HepG2 (cell line): Measurements from ENCODE around the gene GLB1L. TPM values are rescaled to one million over a fixed set of nuclear protein-coding genes. Genes with fewer than 3 reads are reported as not detected.
A peak's percentile ranks its signal among the peaks of the same experiment; 100 is the strongest.

ENCODE experiments used
- FOSL1 ChIP-seq: sonication (generic); formaldehyde crosslinking; IDR thresholded peaks from 2 replicates; pipeline ENCODE4 v1.9.0; 2021; ENCODE audit warnings: missing genetic modification reagents, borderline replicate concordance
- FOXP1 ChIP-seq, 2 experiments: fragments of 450-650 bp in 1 of 2; IDR thresholded peaks; 2 replicates each; pipeline ENCODE4 v1.6.1; 2017 to 2018; ENCODE audit warnings: antibody characterized with exemption in 1 of 2
- HNRNPLL ChIP-seq: fragments of 200-400 bp; formaldehyde crosslinking; IDR thresholded peaks from 2 replicates; pipeline ENCODE4 v1.6.1; 2017; ENCODE audit warnings: mild to moderate bottlenecking, low read depth, low read length; ENCODE audit not compliant: poor library complexity, severe bottlenecking
- IRX3 ChIP-seq: sonication (generic); formaldehyde crosslinking; IDR thresholded peaks from 2 replicates; pipeline ENCODE4 v1.8.1; 2023; ENCODE audit warnings: mild to moderate bottlenecking, low read depth, missing genetic modification reagents, borderline replicate concordance
- NFKBIZ ChIP-seq: IDR thresholded peaks from 2 replicates; pipeline ENCODE4 v1.6.1; 2018; ENCODE audit warnings: missing genetic modification reagents, missing compliant biosample characterization
- PRMT3 ChIP-seq: sonication (generic); formaldehyde crosslinking; IDR thresholded peaks from 2 replicates; pipeline ENCODE4 v1.8.1; 2022; ENCODE audit warnings: low read depth, mild to moderate bottlenecking, moderate library complexity, missing genetic modification reagents, borderline replicate concordance
- RELA ChIP-seq: sonication (generic); formaldehyde crosslinking; IDR thresholded peaks from 2 replicates; pipeline ENCODE4 v1.4.0; 2020; ENCODE audit warnings: missing genetic modification reagents
- RFXANK ChIP-seq: IDR thresholded peaks from 2 replicates; pipeline ENCODE4 v1.6.1; 2016
- SIN3B ChIP-seq: fragments of 150-350 bp; IDR thresholded peaks from 2 replicates; pipeline ENCODE4 v1.6.1; 2014; ENCODE audit warnings: low read length
- TP53 ChIP-seq: sonication (generic); formaldehyde crosslinking; conservative IDR thresholded peaks from 2 replicates; pipeline ENCODE4 v1.4.0; 2020; ENCODE audit warnings: missing genetic modification reagents
- ZMYM2 ChIP-seq: sonication (generic); formaldehyde crosslinking; IDR thresholded peaks from 2 replicates; pipeline ENCODE4 v1.8.0; 2022; ENCODE audit warnings: mild to moderate bottlenecking, missing genetic modification reagents
- ZNF260 ChIP-seq: sonication (generic); formaldehyde crosslinking; IDR thresholded peaks from 2 replicates; pipeline ENCODE4 v1.4.0; 2020; ENCODE audit warnings: missing genetic modification reagents, low read depth, mild to moderate bottlenecking, borderline replicate concordance
- ZNF34 ChIP-seq: sonication (generic); formaldehyde crosslinking; IDR thresholded peaks from 2 replicates; pipeline ENCODE4 v1.4.0; 2020; ENCODE audit warnings: mild to moderate bottlenecking, missing genetic modification reagents, borderline replicate concordance
- ZNF740 ChIP-seq: sonication (generic); formaldehyde crosslinking; IDR thresholded peaks from 2 replicates; pipeline ENCODE4 v1.4.0; 2020; ENCODE audit warnings: missing genetic modification reagents
- ZSCAN20 ChIP-seq: sonication (generic); formaldehyde crosslinking; IDR thresholded peaks from 2 replicates; pipeline ENCODE4 v1.4.0; 2020; ENCODE audit warnings: missing genetic modification reagents, mild to moderate bottlenecking, borderline replicate concordance
- polyA plus RNA-seq, 8 experiments: library from polyadenylated mRNA; depleted of rRNA in 3 of 8; stranded (reverse) in 7 of 8; unstranded in 1 of 8; fragments of >200 nt; fragmentation: Illumina TruSeq in 4 of 8; extraction: Trizol in 4 of 8; gene quantifications; 2 replicates each; pipeline versions ENCODE4 v1.2.1 to v1.2.3, GENCODE V29; 2011 to 2016; ENCODE audit warnings: low read depth in 4 of 8, missing spikeins in 1 of 8, mixed read lengths in 1 of 8; ENCODE audit not compliant: insufficient read depth in 1 of 8
- total RNA-seq, 5 experiments: library from RNA; depleted of rRNA; stranded (reverse); fragments of >200 nt; fragmentation: Illumina TruSeq; extraction: Trizol; gene quantifications; 2 replicates each; pipeline ENCODE4 v1.2.3, GENCODE V29; 2016; ENCODE audit warnings: low read depth in 1 of 5
- TF ChIP-seq, protein P1 (sequence below): sonication (generic); formaldehyde crosslinking; IDR thresholded peaks from 2 replicates; pipeline ENCODE4 v1.8.1; 2022; ENCODE audit warnings: low read depth, mild to moderate bottlenecking, missing genetic modification reagents
- TF ChIP-seq, protein P2 (sequence below): sonication (generic); formaldehyde crosslinking; IDR thresholded peaks from 2 replicates; pipeline ENCODE4 v1.5.0; 2020; ENCODE audit warnings: missing genetic modification reagents, mild to moderate bottlenecking, borderline replicate concordance
- TF ChIP-seq, protein P3 (sequence below): IDR thresholded peaks from 2 replicates; pipeline ENCODE4 v1.6.1; 2016; ENCODE audit warnings: low read depth, borderline replicate concordance
- TF ChIP-seq, protein P4 (sequence below): sonication (generic); formaldehyde crosslinking; IDR thresholded peaks from 2 replicates; pipeline ENCODE4 v1.8.0; 2022; ENCODE audit warnings: mild to moderate bottlenecking, missing genetic modification reagents; ENCODE audit not compliant: insufficient replicate concordance
- TF ChIP-seq, protein P5 (sequence below): IDR thresholded peaks from 2 replicates; pipeline ENCODE4 v1.6.1; 2018; ENCODE audit warnings: missing genetic modification reagents

The GLB1L gene
- total and polyA plus RNA-seq, 2 of the 13 experiments (the other 11 are each of a cell fraction or from before 2014, with no cell fraction given), result 6.8 to 7.3 TPM

GRCh38 chr2:219206328-219207133, 38.7 kb downstream of the GLB1L start, which contains the start of gene ZFAND2B (continued):
- TF ChIP-seq, protein P1, sequence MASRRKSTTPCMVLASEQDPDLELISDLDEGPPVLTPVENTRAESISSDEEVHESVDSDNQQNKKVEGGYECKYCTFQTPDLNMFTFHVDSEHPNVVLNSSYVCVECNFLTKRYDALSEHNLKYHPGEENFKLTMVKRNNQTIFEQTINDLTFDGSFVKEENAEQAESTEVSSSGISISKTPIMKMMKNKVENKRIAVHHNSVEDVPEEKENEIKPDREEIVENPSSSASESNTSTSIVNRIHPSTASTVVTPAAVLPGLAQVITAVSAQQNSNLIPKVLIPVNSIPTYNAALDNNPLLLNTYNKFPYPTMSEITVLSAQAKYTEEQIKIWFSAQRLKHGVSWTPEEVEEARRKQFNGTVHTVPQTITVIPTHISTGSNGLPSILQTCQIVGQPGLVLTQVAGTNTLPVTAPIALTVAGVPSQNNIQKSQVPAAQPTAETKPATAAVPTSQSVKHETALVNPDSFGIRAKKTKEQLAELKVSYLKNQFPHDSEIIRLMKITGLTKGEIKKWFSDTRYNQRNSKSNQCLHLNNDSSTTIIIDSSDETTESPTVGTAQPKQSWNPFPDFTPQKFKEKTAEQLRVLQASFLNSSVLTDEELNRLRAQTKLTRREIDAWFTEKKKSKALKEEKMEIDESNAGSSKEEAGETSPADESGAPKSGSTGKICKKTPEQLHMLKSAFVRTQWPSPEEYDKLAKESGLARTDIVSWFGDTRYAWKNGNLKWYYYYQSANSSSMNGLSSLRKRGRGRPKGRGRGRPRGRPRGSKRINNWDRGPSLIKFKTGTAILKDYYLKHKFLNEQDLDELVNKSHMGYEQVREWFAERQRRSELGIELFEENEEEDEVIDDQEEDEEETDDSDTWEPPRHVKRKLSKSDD (CRISPR knock-in tag), result no peak; the same call in 1 of the 2 replicates
- no peak for TF ChIP-seq ZNF260 (CRISPR knock-in tag)
- TF ChIP-seq FOXP1 (IDR thresholded peaks at IDR 0.05), result no peak
- no peak for TF ChIP-seq FOXP1 (CRISPR knock-in tag; IDR thresholded peaks at IDR 0.05)
- TF ChIP-seq ZMYM2 (CRISPR knock-in tag), result no peak
- peak; percentile 65; the same call in 1 of the 2 replicates for TF ChIP-seq ZNF34 (CRISPR knock-in tag)
- TF ChIP-seq TP53 (CRISPR knock-in tag), result no peak
- TF ChIP-seq RELA (CRISPR knock-in tag), result peak; percentile 76; the same call in 1 of the 2 replicates
- no peak for TF ChIP-seq FOSL1 (CRISPR knock-in tag)
- TF ChIP-seq IRX3 (CRISPR knock-in tag), result peak; percentile 88; the same call in 1 of the 2 replicates
- peak; percentile 63; the same call in 1 of the 2 replicates for TF ChIP-seq ZSCAN20 (CRISPR knock-in tag)
- TF ChIP-seq ZNF740 (CRISPR knock-in tag), result no peak
- TF ChIP-seq NFKBIZ (CRISPR knock-in tag), result peak; percentile 66; the same call in 1 of the 2 replicates
- TF ChIP-seq SIN3B, result no peak
- TF ChIP-seq PRMT3, result no peak; the same call in 1 of the 2 replicates
- TF ChIP-seq, protein P2, sequence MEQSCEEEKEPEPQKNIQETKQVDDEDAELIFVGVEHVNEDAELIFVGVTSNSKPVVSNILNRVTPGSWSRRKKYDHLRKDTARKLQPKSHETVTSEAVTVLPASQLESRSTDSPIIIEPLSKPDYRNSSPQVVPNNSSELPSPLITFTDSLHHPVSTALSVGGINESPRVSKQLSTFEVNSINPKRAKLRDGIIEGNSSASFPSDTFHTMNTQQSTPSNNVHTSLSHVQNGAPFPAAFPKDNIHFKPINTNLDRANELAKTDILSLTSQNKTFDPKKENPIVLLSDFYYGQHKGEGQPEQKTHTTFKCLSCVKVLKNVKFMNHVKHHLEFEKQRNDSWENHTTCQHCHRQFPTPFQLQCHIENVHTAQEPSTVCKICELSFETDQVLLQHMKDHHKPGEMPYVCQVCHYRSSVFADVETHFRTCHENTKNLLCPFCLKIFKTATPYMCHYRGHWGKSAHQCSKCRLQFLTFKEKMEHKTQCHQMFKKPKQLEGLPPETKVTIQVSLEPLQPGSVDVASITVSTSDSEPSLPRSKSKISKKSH, result peak; percentile 91
- TF ChIP-seq, protein P3, sequence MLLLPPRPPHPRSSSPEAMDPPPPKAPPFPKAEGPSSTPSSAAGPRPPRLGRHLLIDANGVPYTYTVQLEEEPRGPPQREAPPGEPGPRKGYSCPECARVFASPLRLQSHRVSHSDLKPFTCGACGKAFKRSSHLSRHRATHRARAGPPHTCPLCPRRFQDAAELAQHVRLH (CRISPR knock-in tag), result peak; percentile 74; the same call in 1 of the 2 replicates
- TF ChIP-seq RFXANK, result no peak; the same call in 1 of the 2 replicates
- TF ChIP-seq, protein P4, sequence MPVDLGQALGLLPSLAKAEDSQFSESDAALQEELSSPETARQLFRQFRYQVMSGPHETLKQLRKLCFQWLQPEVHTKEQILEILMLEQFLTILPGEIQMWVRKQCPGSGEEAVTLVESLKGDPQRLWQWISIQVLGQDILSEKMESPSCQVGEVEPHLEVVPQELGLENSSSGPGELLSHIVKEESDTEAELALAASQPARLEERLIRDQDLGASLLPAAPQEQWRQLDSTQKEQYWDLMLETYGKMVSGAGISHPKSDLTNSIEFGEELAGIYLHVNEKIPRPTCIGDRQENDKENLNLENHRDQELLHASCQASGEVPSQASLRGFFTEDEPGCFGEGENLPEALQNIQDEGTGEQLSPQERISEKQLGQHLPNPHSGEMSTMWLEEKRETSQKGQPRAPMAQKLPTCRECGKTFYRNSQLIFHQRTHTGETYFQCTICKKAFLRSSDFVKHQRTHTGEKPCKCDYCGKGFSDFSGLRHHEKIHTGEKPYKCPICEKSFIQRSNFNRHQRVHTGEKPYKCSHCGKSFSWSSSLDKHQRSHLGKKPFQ, result peak; percentile 73
- TF ChIP-seq, protein P5, sequence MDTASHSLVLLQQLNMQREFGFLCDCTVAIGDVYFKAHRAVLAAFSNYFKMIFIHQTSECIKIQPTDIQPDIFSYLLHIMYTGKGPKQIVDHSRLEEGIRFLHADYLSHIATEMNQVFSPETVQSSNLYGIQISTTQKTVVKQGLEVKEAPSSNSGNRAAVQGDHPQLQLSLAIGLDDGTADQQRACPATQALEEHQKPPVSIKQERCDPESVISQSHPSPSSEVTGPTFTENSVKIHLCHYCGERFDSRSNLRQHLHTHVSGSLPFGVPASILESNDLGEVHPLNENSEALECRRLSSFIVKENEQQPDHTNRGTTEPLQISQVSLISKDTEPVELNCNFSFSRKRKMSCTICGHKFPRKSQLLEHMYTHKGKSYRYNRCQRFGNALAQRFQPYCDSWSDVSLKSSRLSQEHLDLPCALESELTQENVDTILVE (CRISPR knock-in tag), result peak; percentile 83; the same call in 1 of the 2 replicates
- TF ChIP-seq HNRNPLL, result peak; percentile 87
